ENCODE data around the gene PROSER2.

GRCh38 chr10:11828682-11829284 is 5.6 kb downstream of the PROSER2 start:
- TF ChIP-seq, protein P1, sequence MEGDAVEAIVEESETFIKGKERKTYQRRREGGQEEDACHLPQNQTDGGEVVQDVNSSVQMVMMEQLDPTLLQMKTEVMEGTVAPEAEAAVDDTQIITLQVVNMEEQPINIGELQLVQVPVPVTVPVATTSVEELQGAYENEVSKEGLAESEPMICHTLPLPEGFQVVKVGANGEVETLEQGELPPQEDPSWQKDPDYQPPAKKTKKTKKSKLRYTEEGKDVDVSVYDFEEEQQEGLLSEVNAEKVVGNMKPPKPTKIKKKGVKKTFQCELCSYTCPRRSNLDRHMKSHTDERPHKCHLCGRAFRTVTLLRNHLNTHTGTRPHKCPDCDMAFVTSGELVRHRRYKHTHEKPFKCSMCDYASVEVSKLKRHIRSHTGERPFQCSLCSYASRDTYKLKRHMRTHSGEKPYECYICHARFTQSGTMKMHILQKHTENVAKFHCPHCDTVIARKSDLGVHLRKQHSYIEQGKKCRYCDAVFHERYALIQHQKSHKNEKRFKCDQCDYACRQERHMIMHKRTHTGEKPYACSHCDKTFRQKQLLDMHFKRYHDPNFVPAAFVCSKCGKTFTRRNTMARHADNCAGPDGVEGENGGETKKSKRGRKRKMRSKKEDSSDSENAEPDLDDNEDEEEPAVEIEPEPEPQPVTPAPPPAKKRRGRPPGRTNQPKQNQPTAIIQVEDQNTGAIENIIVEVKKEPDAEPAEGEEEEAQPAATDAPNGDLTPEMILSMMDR (IDR thresholded peaks at IDR 0.05): no peak
- TF ChIP-seq POLR2AphosphoS5 (IDR thresholded peaks at IDR 0.05) (no peak), POLR2A (IDR thresholded peaks at IDR 0.05) (no peak)
